GM19238 (cell line): Measurements from ENCODE around the gene DHX16.
"Not testable (repeated sequence)": the region's sequence is repeated elsewhere in the genome, so short reads cannot be mapped to it uniquely, and the experiment has no call there.

Source experiments
- DNase-seq: peaks from one replicate; pipeline ENCODE4 v3.0.0; 2011; ENCODE audit warnings: low spot score; ENCODE audit not compliant: insufficient read length

DHX16 gene

GRCh38 chr6:30672445-30673253 lies at the start of gene DHX16:
DHX16 (minus strand) TSS chr6:30673006; CDS start chr6:30672841, 165 bp downstream.
- peak; percentile 92 for DNase-seq

GRCh38 chr6:30722025-30722279 lies 49.1 kb upstream of the DHX16 start:
- not testable (repeated sequence) for DNase-seq

- peak; percentile 73 for DNase-seq
Observed at GRCh38 chr6:30721198-30722024, 48.6 kb upstream of the DHX16 start.

GRCh38 chr6:30720738-30721197 lies 48.0 kb upstream of the DHX16 start:
- DNase-seq = no peak

- peak; percentile 84 for DNase-seq
Observed at GRCh38 chr6:30719791-30720737, 47.3 kb upstream of the DHX16 start, which contains the start of gene TUBB. TUBB (plus strand) TSS chr6:30720352; CDS start chr6:30720507, 155 bp downstream.

GRCh38 chr6:30719356-30719755 lies 46.5 kb upstream of the DHX16 start:
- no peak for DNase-seq

GRCh38 chr6:30717845-30718720 lies 45.3 kb upstream of the DHX16 start:
- DNase-seq = not testable (repeated sequence)

- peak; percentile 87 for DNase-seq
Observed at GRCh38 chr6:30717129-30717844, 44.5 kb upstream of the DHX16 start, which contains the start of gene MDC1. MDC1 (minus strand) TSS chr6:30717281; CDS start chr6:30715175, 2,106 bp downstream.

GRCh38 chr6:30716879-30717128 lies 44.0 kb upstream of the DHX16 start:
- DNase-seq = no peak

- DNase-seq = no peak
Observed at GRCh38 chr6:30714263-30714662, 41.5 kb upstream of the DHX16 start.

- no peak for DNase-seq
Observed at GRCh38 chr6:30712441-30712945, 39.7 kb upstream of the DHX16 start.

GRCh38 chr6:30711758-30712380 lies 39.1 kb upstream of the DHX16 start:
- DNase-seq = no peak

GRCh38 chr6:30709101-30709868 lies 36.5 kb upstream of the DHX16 start:
- no peak for DNase-seq

- DNase-seq = no peak
Observed at GRCh38 chr6:30707281-30707850, 34.6 kb upstream of the DHX16 start.

GRCh38 chr6:30705620-30706019 lies 32.8 kb upstream of the DHX16 start:
- no peak for DNase-seq

- DNase-seq = no peak
Observed at GRCh38 chr6:30703821-30704220, 31.0 kb upstream of the DHX16 start.

- DNase-seq = no peak
Observed at GRCh38 chr6:30703011-30703410, 30.2 kb upstream of the DHX16 start.

GRCh38 chr6:30700340-30700739 lies 27.5 kb upstream of the DHX16 start:
- no peak for DNase-seq
